Middle frontal gyrus (tissue), 1 donor: ENCODE data around the gene MARCHF10.
"Not testable (repeated sequence)": the region's sequence is repeated elsewhere in the genome, so short reads cannot be mapped to it uniquely, and the experiment has no call there.

Experiments used
- DNase-seq: peaks from one replicate; pipeline ENCODE4 v3.0.0-alpha.2; 2015; ENCODE audit warnings: low spot score; ENCODE audit errors: extremely low spot score

The MARCHF10 gene

DNA sequence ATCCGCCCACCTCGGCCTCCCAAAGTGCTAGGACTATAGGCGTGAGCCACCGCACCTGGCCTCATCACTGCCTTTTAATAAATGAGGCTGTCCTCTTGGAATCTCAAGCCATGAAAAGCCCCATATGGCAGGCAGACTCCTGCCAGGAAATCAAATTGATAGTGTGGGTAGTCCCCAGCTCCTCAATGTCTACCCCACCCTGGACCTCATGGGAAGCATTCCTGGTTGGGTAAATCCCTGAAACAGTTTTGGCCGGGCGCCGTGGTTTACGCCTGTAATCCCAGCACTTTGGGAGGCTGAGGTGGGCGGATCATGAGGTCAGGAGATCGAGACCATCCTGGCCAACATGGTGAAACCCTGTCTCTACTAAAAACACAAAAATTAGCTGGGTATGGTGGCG is 109.7 kb downstream of the MARCHF10 start:
- not testable (repeated sequence) for DNase-seq

DNA sequence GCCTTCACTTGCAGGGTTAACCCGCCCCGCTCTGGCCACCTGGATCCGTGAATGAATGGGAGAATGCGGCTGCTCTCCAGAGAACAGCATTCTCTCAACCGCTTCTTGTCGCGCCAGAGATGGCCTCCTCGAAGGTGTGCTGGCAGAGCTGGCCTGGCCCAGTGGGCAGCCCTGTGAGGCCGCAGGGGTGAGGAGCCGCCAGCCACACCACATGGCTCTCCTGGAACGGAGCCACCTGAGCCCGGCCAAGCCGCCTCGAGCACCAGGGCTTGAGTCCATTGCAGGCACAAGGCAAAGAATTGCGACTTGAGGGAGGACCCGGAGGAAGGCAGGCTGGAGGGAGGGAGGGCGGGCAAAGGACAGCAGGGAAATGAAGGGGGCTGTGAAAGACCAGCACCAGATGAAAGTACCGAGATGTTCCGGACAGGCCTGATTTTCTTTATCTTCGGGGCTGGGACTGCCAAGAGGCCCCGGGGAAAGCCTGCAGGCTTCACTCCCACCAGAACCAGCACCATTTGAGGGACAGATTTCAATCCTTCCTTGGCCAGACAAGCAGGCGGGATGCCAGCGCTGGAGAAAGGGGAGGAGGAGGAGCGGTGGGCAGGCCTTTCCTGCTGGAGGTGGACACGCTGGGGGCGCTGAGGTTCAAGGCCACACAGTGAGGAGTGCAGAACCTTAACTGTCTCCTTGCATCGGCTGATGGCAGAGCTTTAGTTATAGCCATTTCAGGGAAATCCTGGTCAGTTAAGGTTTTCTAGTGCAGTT is 111.2 kb downstream of the MARCHF10 start:
- no peak for DNase-seq

DNA sequence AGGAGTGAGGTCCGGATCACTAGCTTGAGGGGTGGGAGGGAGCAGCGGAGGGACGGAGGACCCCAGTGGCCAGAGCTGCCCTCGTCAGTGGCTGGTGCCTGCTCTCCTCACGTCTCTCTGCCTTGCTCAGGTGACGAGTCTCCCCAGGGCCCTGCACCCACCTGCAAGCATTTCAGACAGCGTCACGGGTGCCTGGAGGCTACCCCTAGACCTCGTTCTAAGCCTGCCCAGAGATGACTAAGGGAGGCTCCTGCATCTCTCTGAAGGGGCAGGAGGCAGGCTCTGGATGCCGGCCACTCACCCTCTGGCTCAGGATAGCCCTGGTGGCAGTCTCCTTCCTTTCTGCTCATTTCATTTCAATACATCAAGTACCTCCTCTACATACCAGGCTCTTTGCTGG is 111.9 kb downstream of the MARCHF10 start:
- DNase-seq: no peak

DNA sequence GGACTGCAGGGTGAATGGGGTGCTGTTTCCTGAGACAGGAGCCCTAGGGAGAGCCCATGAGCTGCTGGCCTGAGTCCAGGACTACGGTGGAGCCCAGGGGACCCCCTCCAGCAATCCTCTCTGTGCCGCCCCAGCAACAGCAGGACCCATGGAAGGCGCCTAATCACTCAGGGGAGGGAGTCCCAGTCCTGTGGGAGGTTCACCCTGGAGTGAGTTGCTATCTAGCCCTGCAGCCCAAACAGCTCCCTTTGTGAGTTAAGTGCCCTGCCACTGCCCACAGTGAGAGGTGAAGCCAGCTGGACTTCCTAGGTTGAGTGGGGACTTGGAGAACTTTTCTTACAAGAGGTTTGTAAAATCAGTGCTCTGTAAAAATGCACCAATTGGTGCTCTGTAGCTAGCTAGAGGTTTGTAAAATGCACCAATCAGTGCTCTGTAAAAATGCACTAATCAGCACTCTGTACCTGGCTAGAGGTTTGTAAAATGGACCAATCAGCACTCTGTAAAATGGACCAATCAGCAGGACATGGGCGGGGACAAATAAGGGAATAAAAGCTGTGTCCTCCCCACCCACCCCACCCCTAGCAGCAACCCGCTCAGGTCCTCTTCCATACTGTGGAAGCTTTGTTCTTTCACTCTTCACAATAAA is 112.9 kb downstream of the MARCHF10 start:
- DNase-seq: not testable (repeated sequence)

DNA sequence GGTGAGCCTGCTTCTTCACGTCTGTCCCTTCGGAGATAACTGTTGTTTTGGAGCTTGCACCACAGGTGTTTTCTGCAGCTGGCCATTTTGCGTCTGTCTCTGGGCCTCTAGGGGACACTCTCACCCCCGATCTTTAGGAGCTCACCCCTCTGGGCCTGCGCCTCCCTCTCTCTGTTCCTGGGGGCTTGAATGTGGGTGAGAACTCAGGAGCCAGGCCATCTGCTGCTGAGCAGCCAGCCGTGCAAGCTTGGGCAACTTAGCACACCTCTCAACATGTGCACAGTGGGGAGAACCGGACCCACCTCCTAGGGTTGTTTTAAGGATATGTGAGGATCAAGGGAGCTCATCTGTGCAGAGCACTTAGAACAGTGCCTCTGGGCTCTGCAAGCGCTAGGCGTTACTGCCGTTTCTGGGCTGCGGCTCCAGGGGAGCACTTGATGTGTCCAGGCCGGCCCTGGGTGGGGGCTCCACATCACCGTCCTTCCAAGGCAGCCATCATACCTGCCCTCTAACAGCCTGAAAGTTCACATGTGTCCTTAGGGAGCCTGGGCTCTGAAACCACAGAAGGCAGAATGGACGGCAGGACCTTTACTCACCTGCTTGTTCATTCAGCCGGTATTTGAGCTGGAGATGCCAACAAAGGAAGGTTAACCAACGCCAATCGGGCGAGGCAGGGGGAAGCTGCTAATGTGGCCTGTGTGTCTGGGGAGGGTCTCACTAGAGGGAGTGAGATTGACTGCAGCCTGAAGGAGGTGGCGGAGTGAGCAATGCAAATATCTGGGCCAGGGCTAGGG is 114.3 kb downstream of the MARCHF10 start:
- no peak for DNase-seq

DNA sequence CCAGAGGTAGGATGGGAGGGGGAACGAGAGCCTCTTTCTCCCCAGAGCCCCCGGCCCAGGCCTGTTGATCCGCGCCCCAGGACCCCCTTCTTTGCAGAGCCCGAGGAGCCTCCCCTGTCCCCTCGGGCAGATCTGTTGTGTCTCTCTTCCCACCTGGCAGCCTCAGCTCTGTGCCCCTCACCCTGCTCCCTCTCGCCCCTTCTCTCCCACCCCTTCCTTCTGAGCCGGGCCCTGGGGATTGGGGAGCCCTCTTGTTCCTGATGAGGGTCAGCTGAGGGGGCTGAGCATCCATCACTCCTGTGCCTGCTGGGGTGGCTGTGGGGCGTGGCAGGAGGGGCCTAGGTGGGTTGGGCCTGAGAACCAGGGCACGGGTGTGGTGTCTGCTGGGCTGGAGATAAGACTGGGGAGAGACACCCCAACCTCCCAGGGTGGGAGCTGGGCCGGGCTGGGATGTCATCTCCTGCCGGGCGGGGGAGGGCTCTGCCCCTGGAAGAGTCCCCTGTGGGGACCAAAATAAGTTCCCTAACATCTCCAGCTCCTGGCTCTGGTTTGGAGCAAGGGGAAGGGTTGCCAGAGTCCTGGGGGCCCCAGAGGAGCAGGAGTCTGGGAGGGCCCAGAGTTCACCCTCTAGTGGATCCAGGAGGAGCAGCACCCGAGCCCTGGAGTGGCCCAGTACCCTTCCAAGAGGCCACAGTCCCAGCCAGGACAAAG is 115.2 kb downstream of the MARCHF10 start:
- DNase-seq: no peak

DNA sequence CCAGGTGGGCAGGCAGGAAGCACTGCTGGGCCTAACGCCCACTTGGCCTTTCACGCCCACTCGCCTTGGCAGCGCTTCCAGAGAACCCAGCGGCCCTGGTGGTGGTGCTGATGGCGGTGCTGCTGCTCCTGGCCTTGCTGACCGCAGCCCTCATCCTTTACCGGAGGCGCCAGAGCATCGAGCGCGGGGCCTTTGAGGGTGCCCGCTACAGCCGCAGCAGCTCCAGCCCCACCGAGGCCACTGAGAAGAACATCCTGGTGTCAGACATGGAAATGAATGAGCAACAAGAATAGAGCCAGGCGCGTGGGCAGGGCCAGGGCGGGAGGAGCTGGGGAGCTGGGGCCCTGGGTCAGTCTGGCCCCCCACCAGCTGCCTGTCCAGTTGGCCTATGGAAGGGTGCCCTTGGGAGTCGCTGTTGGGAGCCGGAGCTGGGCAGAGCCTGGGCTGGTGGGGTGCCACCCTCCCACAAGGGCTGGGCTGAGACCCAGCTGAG is 115.9 kb downstream of the MARCHF10 start:
- no peak for DNase-seq

DNA sequence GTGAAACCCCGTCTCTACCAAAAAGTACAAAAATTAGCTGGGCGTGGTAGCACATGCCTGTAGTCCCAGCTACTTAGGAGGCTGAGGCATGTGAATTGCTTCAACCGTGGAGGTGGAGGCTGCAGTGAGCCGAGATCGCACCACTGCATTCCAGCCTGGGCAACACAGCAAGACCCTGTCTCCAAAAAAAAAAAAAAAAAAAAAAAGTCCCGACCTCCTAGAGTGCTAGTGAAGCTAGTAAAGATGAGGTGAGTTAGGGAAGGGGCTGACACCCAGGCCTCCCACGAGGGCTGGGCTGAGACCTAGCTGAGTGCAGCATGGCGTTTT is 116.6 kb downstream of the MARCHF10 start:
- not testable (repeated sequence) for DNase-seq

DNA sequence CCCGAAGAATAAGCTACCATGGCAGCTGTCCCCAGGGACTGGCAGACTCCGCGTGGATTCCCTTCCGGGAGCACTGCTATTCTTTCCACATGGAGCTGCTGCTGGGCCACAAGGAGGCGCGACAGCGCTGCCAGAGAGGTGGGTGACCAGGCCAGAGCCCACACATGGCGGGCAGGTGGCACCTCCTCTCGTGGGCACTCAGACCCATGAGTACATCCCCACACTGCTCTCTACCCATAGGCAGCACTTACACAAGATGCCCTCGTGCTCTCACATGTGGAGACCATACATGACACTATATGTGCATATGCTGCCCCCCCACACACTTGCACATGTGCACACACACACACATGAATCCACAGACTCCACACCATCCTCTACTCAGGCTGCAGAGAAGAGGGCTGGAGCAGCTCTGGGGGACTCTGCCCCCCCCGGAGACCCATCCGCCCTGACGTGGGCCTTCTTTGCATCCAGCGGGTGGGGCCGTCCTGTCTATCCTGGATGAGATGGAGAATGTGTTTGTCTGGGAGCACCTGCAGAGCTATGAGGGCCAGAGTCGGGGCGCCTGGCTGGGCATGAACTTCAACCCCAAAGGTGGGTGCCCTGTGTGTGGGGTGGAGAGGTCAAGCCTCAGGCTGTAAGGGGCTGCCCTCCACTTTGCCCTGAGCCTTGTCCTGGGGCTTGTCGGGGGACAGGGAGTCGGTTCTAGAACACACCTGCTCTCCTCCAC is 117.8 kb downstream of the MARCHF10 start:
- no peak for DNase-seq

DNA sequence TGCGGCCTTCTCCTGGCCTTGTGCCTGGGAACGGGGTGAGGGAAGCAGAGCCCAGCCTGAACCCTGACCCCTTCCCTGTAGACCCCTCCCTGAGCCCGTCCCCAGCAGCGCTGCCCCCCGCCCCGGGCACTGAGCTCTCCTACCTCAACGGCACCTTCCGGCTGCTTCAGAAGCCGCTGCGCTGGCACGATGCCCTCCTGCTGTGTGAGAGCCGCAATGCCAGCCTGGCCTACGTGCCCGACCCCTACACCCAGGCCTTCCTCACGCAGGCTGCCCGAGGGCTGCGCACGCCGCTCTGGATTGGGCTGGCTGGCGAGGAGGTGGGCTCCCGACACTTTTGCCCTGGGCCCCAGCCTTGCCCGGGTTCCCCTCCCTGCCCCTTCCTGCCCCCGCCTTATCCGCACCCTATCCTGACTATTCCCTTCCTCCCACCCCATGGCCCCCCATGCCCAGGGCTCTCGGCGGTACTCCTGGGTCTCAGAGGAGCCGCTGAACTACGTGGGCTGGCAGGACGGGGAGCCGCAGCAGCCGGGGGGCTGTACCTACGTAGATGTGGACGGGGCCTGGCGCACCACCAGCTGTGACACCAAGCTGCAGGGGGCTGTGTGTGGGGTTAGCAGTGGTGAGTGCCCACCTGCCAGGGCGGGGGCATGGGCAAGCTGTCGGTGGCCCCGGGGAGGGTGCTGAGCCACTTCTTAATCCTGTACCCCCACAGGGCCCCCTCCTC is 118.5 kb downstream of the MARCHF10 start:
- no peak for DNase-seq

DNA sequence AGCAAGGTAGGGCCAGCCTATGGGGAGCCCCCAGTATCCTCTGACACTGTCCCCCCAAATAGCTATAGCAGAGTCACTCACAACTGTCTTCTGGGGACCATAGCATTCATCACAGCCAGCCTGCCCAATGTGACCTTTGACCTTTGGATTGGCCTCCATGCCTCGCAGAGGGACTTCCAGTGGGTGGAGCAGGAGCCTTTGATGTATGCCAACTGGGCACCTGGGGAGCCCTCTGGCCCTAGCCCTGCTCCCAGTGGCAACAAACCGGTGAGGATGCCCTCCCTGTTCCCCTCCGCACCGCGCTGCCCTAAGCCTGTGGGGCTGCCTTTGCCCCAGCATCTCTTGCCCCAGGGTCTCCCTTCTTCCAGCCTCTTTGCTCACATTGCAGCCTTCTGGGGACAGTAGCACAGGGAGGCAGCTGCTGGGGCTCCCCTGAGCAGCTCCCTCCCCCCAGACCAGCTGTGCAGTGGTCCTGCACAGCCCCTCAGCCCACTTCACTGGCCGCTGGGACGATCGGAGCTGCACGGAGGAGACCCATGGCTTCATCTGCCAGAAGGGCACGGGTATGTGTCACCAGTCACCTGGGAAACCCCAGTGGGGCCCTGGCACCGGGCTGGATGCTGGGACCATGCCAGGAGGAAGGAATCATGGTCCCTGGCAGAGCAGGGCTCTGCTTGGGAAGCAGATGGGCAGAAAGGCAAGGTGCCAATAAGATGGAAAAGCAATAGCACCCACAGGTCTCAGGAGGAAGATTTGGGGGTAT is 119.5 kb downstream of the MARCHF10 start:
- DNase-seq: no peak

DNA sequence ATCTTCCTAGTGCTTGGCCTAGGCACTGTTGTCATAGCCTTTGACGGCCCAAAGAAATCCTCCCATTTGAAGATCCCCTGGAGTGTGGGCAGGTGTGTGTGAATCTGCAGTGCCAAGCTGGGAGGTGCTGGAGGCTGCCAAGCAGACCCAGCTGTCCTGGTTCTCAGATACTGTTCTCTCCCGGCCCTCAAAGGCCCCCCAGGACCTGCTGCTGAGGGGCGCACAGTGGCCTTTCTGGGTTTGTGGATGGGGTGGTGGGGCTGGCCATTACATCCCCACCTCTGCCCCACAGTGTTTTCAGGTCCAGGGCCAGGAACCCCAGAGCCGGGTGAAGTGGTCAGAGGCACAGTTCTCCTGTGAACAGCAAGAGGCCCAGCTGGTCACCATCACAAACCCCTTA is 120.1 kb downstream of the MARCHF10 start:
- DNase-seq: no peak

DNA sequence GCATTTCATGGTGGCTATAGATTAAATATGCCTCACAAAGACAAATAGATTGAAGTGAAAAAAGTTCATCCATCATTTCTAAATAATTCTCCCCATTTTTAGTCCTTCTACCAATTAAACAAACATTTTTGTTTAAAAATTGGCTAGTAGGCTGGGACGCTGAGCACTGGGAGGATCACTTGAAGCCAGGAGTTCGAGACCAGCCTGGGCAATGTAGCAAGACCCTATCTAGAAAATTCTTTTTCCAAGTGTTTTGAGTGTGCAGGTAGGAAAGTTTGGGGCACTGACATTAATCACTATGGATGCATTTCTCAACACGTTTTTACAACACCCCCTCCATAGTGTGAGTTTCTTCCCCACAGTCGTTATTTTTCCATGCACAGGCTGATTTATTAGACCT is 123.9 kb downstream of the MARCHF10 start:
- no peak for DNase-seq

DNA sequence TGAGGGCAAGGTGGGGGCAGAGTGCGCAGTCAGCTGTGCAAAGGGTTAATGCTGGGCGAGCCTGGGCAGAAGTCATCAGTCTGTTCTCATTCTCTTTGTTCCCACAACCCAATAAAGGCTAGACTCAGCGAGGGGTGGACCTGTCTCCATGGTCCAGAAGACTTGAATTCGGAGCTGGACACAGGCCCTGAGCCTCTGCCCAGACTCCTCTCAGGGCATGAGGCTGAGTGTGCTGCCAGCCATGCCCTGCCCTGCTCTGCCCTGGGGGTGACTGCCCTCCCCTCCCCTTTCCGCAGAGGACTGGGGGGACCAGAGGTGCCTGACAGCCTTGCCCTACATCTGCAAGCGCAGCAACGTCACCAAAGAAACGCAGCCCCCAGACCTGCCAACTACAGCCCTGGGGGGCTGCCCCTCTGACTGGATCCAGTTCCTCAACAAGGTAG is 126.2 kb downstream of the MARCHF10 start:
- no peak for DNase-seq

DNA sequence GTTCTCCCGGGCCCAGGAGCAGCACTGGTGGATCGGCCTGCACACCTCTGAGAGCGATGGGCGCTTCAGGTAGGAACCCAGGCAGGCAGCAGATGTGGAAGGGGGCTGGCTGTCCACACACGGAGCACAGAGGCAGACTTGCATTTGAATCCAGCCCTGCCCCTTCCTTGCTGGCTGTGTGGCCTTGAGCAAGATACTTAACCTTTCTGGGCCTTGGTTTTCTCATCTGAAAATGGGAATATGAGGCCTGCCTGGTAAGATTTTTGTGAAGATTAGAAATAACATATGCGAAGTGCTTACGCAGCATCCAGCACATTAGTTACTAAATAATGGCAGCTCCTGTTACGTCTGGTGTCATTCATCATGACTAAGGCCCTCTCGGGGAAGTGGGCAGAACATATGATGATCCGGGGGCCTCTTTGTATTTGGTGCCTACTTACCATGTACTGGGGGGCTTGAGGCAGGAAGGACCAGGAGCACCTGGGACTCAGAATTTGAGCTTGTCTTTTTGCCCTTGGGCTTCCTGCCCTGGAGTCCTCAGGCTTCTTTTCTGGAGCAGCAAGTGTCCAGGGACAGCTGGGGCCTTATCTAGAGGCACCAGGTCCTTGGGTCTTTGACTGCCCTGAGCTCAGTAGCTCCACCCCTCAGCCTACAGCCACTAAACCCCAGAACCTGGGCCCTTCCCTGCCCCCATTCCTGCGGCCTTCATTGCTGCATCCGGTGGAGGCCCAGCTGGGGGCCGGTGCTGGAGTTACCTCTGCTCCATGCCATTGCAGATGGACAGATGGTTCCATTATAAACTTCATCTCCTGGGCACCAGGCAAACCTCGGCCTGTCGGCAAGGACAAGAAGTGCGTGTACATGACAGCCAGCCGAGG is 126.8 kb downstream of the MARCHF10 start:
- DNase-seq: no peak

DNA sequence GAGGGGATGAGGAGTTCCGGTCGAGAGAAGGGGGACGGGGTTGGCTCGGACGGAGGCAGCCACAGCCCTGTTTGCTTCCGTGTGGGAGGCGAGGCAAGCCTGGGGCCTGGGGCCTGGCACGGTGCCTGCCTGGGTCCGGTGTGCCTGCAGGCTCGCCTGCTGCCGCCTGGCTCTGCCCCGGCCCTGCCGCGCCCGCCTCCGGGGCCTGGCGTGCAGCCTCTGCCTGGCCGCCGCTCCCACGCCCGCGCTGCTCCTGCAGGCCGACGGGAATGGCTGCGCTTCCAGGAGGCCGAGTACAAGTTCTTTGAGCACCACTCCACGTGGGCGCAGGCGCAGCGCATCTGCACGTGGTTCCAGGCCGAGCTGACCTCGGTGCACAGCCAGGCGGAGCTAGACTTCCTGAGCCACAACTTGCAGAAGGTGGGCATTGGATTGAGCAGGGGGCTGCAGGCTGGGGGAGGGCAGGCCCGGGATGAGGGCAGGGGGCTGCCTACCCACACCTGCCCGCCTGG is 127.5 kb downstream of the MARCHF10 start:
- DNase-seq: no peak

DNA sequence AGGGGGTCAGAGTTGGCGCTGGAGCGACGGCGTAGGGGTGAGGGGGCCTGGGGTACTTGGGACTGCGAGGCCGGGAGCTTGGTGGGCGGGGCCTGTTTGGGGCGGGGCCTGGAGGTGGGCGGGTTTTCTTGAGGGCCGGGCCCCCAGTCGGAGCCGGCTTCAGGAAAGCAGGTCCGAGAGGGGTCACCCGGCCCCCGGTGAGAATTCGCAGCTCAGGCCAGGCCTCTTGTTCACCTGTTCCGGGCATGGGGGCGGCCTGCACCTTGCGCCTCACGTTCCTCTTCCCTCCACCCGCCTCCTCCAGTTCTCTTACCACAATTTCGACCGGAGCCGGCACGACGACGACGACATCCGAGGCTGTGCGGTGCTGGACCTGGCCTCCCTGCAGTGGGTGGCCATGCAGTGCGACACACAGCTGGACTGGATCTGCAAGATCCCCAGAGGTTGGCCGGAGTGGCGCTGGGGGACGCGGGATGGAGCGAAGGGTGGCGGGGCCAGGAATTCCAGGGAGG is 128.2 kb downstream of the MARCHF10 start:
- DNase-seq: no peak
